Measurements from ENCODE around the gene EIF2S1. TPM values are rescaled to one million over a fixed set of nuclear protein-coding genes. Genes with fewer than 3 reads are reported as not detected.

EIF2S1 gene
- total and polyA plus RNA-seq, 11 donors: 37.6 to 232 (median 91.7) TPM

- Histone ChIP-seq H3K4me3 (no peak overlapping the region), H3K27me3 (peaks cover 0 to 2% (median 0%) of the 10 kb centered on the region in 9 donors), H3K4me1 (peaks cover 0 to 5% (median 0%) of the 10 kb centered on the region in 12 donors), H3K36me3 (no peaks in the 10 kb centered on the region), H3K9me3 (no peaks in the 10 kb centered on the region), H3K27ac (no peak overlapping the region)
- intact Hi-C loops (cut with DNase I): loop anchor here in 2 of 10 donors (10.0 kb wide), 1 partner anchor 285 kb away; the partner anchor contains the start of gene RDH12 (in 2 of the 2)
- DNase-seq: no peak
- 66 to 78% (median 75%) methylated on average over 12 of the region's 12 CpGs for WGBS, 4 donors
- TF ChIP-seq POLR2A (IDR thresholded peaks at IDR 0.05) (no peak), CTCF (IDR thresholded peaks at IDR 0.05) (peak in 7 of 12 donors; percentile 8 to 33 (median 18))
- ATAC-seq: no peak
Observed at GRCh38 chr14:67420102-67420739, 60.1 kb downstream of the EIF2S1 start.

DNA sequence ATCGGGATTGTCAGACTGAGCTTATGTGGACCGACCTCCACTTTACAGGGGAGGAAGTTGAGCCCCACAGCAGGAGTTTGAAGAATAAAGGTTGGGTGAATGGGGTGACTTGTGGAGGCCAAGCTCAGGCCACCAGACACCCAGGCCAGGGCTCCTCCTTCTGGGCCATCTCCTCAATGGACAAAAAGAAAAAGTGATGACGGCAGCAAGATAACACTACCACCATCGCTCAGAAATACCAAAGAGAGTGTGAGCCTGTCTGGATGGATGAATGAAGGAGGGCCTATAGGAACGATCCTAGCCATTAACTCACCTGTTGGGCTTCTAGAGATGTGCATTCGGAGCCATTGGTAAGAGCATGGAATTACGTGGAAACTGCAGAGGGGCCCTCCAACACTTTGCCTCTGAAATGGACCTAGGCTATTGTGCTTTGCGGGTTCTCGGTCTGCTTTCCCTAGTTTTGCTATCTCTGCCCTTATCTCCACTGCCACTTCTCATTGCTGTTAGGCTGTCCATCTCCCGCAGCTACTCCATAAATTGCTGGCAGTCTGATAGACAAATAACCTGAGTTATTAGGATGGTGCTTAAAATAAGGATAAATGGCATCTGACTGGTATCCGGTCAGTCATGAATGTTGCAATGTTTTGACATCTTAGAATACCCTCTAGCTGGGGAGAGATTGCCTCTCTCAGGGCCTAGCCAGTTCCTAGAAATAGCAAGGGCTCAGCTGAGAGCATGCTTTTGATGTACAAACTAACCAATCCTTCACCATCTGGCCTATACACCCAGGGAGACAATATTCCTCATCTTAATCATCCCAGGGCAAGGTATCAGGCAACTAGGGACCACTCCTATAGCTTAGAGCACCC is 61.5 kb downstream of the EIF2S1 start:
- ATAC-seq (no peak), DNase-seq (no peak)
- H3K9me3 ChIP-seq: no peaks in the 10 kb centered on the region
- no peaks in the 10 kb centered on the region for H3K36me3 ChIP-seq
- H3K27ac ChIP-seq: no peak overlapping the region
- H3K4me1 ChIP-seq: peaks cover 0 to 5% (median 0%) of the 10 kb centered on the region in 12 donors
- WGBS, 4 donors: 80 to 88% (median 83%) methylated on average over 11 of the region's 11 CpGs
- intact Hi-C loops (cut with DNase I): loop anchor here in 2 of 10 donors (10.0 kb wide), 1 partner anchor 283 kb away; the partner anchor contains the start of gene RDH12 (in 2 of the 2)
- H3K27me3 ChIP-seq: peaks cover 0 to 12% (median 0%) of the 10 kb centered on the region in 9 donors
- no peak overlapping the region for H3K4me3 ChIP-seq
- no peak for TF ChIP-seq CTCF (IDR thresholded peaks at IDR 0.05)

DNA sequence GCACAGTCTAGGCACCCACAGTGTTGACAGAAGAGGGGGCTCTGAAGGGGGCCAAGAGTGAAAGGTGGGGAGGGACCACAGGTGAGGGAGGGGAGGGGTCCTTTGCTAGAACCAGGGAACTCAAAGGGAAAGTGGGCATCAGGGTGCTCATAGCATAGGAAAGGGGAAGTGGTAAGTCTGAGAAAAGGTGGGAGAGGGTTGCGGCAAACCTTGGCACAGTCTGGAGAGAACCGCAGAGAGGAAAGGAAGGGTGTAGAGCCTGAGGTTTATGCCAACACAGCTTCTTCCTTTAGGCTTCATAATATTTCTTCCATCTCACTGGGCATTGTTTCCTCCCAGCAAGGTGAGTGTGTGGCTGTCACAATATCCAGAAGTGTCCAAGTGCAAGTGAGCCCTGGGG is 63.3 kb downstream of the EIF2S1 start:
- Histone ChIP-seq H3K27me3 (peaks cover 0 to 12% (median 0%) of the 10 kb centered on the region in 9 donors), H3K4me3 (no peak overlapping the region), H3K36me3 (no peaks in the 10 kb centered on the region), H3K4me1 (peaks cover 0 to 12% (median 4%) of the 10 kb centered on the region in 12 donors), H3K9me3 (no peaks in the 10 kb centered on the region), H3K27ac (no peak overlapping the region)
- 62 to 79% (median 71%) methylated on average over 2 of the region's 2 CpGs for WGBS, 4 donors
- TF ChIP-seq POLR2A (IDR thresholded peaks at IDR 0.05) (no peak), CTCF (IDR thresholded peaks at IDR 0.05) (no peak)
- intact Hi-C loops (cut with DNase I): loop anchor here in 2 of 10 donors (10.0 kb wide), 1 partner anchor 281 kb away; the partner anchor contains the start of gene RDH12 (in 2 of the 2)
- DNase-seq (no peak), ATAC-seq (no peak)

GRCh38 chr14:67424539-67424938 is 64.4 kb downstream of the EIF2S1 start:
- peaks cover 0 to 12% (median 4%) of the 10 kb centered on the region in 12 donors for H3K4me1 ChIP-seq
- 48 to 57% (median 52%) methylated on average over 3 of the region's 3 CpGs for WGBS, 4 donors
- intact Hi-C loops (cut with DNase I): loop anchor here in 2 of 10 donors (10.0 kb wide), 1 partner anchor 280 kb away; the partner anchor contains the start of gene RDH12 (in 2 of the 2)
- peaks cover 0 to 12% (median 0%) of the 10 kb centered on the region in 9 donors for H3K27me3 ChIP-seq
- H3K36me3 ChIP-seq: no peaks in the 10 kb centered on the region
- DNase-seq (no peak), ATAC-seq (no peak)
- no peak overlapping the region for H3K27ac ChIP-seq
- no peaks in the 10 kb centered on the region for H3K9me3 ChIP-seq
- TF ChIP-seq POLR2A (IDR thresholded peaks at IDR 0.05): no peak
- no peak for TF ChIP-seq CTCF (IDR thresholded peaks at IDR 0.05)
- no peak overlapping the region for H3K4me3 ChIP-seq

Measured in heart left ventricle (tissue), 16 donors.